Neural progenitor cell (in vitro differentiated cells): Measurements from ENCODE around the gene CUBN.

ENCODE experiments used
- EZH2 ChIP-seq: fragments of 200-600 bp; sonication (generic); IDR thresholded peaks from 2 replicates; pipeline ENCODE4 v1.6.1; 2017; ENCODE audit warnings: antibody characterized with exemption, mild to moderate bottlenecking, moderate library complexity
- EZH2phosphoT487 ChIP-seq: fragments of 200-600 bp; sonication (generic); IDR thresholded peaks from 2 replicates; pipeline ENCODE4 v1.6.1; 2017; ENCODE audit warnings: antibody characterized with exemption
- TF ChIP-seq, protein P1 (sequence below): fragments of 200-600 bp; sonication (generic); IDR thresholded peaks from 2 replicates; pipeline ENCODE4 v1.5.1; 2017; ENCODE audit warnings: antibody characterized with exemption, mild to moderate bottlenecking

GRCh38 chr10:17077346-17077781 lies 52.2 kb downstream of the CUBN start:
- TF ChIP-seq, protein P1, sequence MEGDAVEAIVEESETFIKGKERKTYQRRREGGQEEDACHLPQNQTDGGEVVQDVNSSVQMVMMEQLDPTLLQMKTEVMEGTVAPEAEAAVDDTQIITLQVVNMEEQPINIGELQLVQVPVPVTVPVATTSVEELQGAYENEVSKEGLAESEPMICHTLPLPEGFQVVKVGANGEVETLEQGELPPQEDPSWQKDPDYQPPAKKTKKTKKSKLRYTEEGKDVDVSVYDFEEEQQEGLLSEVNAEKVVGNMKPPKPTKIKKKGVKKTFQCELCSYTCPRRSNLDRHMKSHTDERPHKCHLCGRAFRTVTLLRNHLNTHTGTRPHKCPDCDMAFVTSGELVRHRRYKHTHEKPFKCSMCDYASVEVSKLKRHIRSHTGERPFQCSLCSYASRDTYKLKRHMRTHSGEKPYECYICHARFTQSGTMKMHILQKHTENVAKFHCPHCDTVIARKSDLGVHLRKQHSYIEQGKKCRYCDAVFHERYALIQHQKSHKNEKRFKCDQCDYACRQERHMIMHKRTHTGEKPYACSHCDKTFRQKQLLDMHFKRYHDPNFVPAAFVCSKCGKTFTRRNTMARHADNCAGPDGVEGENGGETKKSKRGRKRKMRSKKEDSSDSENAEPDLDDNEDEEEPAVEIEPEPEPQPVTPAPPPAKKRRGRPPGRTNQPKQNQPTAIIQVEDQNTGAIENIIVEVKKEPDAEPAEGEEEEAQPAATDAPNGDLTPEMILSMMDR, result no peak
- TF ChIP-seq EZH2, result no peak
- no peak for TF ChIP-seq EZH2phosphoT487
